Measurements from ENCODE around the gene FHOD3.

DNA sequence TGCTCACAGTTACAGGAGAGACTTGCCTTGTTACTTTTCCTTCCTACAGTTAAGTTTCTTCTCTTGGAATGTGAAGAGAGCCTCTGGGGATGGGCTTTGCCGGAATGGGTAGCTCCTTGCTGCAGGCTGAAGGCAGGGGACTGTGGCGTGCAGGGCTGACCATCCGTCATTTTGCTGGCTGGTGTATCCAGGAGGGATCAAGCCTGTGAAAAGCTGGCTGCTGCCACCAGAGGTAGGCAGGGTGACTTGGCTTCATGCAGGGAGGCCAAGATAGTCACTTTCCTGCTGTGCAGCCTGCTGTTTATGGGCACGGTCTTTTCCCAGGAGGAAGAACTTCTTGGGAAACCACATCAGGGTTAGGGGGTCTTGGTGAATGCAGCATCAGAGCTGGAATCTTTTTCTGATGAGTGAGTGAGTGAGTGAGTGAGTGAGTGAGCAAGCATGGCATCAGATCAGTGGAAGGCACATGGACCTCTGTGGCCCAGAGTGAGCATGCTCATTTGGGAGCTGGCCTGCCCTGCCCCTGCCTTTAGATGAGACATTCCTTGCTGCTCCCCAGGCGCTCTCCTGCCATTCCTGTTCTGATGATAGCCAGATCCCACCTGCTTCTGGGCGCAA, 33.0 kb downstream of the FHOD3 start:
- TF ChIP-seq POLR2A (IDR thresholded peaks at IDR 0.05) = no peak
- TF ChIP-seq, protein P1, sequence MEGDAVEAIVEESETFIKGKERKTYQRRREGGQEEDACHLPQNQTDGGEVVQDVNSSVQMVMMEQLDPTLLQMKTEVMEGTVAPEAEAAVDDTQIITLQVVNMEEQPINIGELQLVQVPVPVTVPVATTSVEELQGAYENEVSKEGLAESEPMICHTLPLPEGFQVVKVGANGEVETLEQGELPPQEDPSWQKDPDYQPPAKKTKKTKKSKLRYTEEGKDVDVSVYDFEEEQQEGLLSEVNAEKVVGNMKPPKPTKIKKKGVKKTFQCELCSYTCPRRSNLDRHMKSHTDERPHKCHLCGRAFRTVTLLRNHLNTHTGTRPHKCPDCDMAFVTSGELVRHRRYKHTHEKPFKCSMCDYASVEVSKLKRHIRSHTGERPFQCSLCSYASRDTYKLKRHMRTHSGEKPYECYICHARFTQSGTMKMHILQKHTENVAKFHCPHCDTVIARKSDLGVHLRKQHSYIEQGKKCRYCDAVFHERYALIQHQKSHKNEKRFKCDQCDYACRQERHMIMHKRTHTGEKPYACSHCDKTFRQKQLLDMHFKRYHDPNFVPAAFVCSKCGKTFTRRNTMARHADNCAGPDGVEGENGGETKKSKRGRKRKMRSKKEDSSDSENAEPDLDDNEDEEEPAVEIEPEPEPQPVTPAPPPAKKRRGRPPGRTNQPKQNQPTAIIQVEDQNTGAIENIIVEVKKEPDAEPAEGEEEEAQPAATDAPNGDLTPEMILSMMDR (IDR thresholded peaks at IDR 0.05) = no peak
